Measurements from ENCODE around the gene MYRIP. TPM values are rescaled to one million over a fixed set of nuclear protein-coding genes. Genes with fewer than 3 reads are reported as not detected.

The MYRIP gene
- total and polyA plus RNA-seq, 4 donors = 0.15 to 11.0 (median 5.5) TPM

DNA sequence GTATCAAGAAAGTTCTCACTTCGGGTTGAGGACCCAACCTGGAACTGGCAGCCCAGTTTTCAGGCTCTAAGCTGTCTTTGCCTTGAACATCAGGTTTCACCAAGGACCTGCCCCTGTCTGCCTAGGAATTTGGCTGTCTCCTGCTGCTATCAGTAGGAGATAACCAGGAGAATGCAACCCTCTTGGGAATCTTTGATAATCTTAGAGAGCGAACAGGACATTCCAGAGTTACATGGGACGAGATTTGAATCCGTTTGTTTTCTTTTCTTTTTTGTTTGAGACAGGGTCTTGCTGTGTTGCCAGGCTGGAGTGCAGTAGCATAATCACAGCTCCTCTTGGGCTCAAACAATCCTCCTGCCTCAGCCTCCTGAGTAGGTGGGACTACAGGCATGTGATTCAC lies 482.1 kb downstream of the MYRIP start:
- H3K4me3 ChIP-seq (ENCODE audit: low read length in 2 of 2) = no peak overlapping the region
- ATAC-seq (ENCODE audit: low FRiP score) = no peak
- H3K9me3 ChIP-seq (ENCODE audit: control insufficient read depth, low read length) = no peaks in the 10 kb centered on the region
- H3K4me1 ChIP-seq (ENCODE audit: control insufficient read depth in 1 of 2, insufficient read depth in 2 of 2, low read length in 2 of 2) = no peaks in the 10 kb centered on the region
- 72 to 80% methylated on average over 4 of the region's 4 CpGs for WGBS, 2 donors
- H3K36me3 ChIP-seq (ENCODE audit: control insufficient read depth in 1 of 2, insufficient read depth in 2 of 2, low read length in 1 of 2) = no peaks in the 10 kb centered on the region
- H3K27me3 ChIP-seq (ENCODE audit: control insufficient read depth in 1 of 2, insufficient read depth in 2 of 2, low read length in 1 of 2) = no peaks in the 10 kb centered on the region
- no peak for DNase-seq
- H3K27ac ChIP-seq (ENCODE audit: low read depth in 1 of 2, low read length in 2 of 2) = no peak overlapping the region
- intact Hi-C loops (cut with DNase I) = loop anchor here in 1 of 2 donors (10.0 kb wide), 1 partner anchor 567 kb away; no protein-coding TSS in a partner anchor

- intact Hi-C loops (cut with DNase I) = loop anchor here in 1 of 2 donors (10.0 kb wide), 1 partner anchor 568 kb away; no protein-coding TSS in a partner anchor
- Histone ChIP-seq H3K4me3 (ENCODE audit: low read length in 2 of 2) (no peak overlapping the region), H3K9me3 (ENCODE audit: control insufficient read depth, low read length) (no peaks in the 10 kb centered on the region), H3K27ac (ENCODE audit: low read depth in 1 of 2, low read length in 2 of 2) (no peak overlapping the region), H3K4me1 (ENCODE audit: control insufficient read depth in 1 of 2, insufficient read depth in 2 of 2, low read length in 2 of 2) (no peaks in the 10 kb centered on the region), H3K27me3 (ENCODE audit: control insufficient read depth in 1 of 2, insufficient read depth in 2 of 2, low read length in 1 of 2) (no peaks in the 10 kb centered on the region), H3K36me3 (ENCODE audit: control insufficient read depth in 1 of 2, insufficient read depth in 2 of 2, low read length in 1 of 2) (no peaks in the 10 kb centered on the region)
- ATAC-seq (ENCODE audit: low FRiP score) (no peak), DNase-seq (no peak)
- 64 to 84% methylated on average over 4 of the region's 4 CpGs for WGBS, 2 donors
These were observed 483.4 kb downstream of the MYRIP start for GRCh38 chr3:40292637-40293349.

GRCh38 chr3:40294434-40294833 lies 485.0 kb downstream of the MYRIP start:
- no peaks in the 10 kb centered on the region for H3K4me1 ChIP-seq (ENCODE audit: control insufficient read depth in 1 of 2, insufficient read depth in 2 of 2, low read length in 2 of 2)
- 91 to 94% methylated on average over 1 of the region's 1 CpG for WGBS, 2 donors
- H3K27me3 ChIP-seq (ENCODE audit: control insufficient read depth in 1 of 2, insufficient read depth in 2 of 2, low read length in 1 of 2) = no peaks in the 10 kb centered on the region
- intact Hi-C loops (cut with DNase I) = loop anchor here in 1 of 2 donors (10.0 kb wide), 1 partner anchor 570 kb away; no protein-coding TSS in a partner anchor
- ATAC-seq (ENCODE audit: low FRiP score) (no peak), DNase-seq (no peak)
- H3K27ac ChIP-seq (ENCODE audit: low read depth in 1 of 2, low read length in 2 of 2) = no peak overlapping the region
- H3K9me3 ChIP-seq (ENCODE audit: control insufficient read depth, low read length) = no peaks in the 10 kb centered on the region
- no peaks in the 10 kb centered on the region for H3K36me3 ChIP-seq (ENCODE audit: control insufficient read depth in 1 of 2, insufficient read depth in 2 of 2, low read length in 1 of 2)
- no peak overlapping the region for H3K4me3 ChIP-seq (ENCODE audit: low read length in 2 of 2)

- intact Hi-C loops (cut with DNase I) = loop anchor here in 1 of 2 donors (10.0 kb wide), 1 partner anchor 573 kb away; no protein-coding TSS in a partner anchor
- ATAC-seq (ENCODE audit: low FRiP score) = no peak
- no peaks in the 10 kb centered on the region for H3K4me1 ChIP-seq (ENCODE audit: control insufficient read depth in 1 of 2, insufficient read depth in 2 of 2, low read length in 2 of 2)
- WGBS, 2 donors = 95 to 96% methylated on average over 2 of the region's 2 CpGs
- no peak overlapping the region for H3K4me3 ChIP-seq (ENCODE audit: low read length in 2 of 2)
- H3K27ac ChIP-seq (ENCODE audit: low read depth in 1 of 2, low read length in 2 of 2) = no peak overlapping the region
- DNase-seq = no peak
- no peaks in the 10 kb centered on the region for H3K36me3 ChIP-seq (ENCODE audit: control insufficient read depth in 1 of 2, insufficient read depth in 2 of 2, low read length in 1 of 2)
- H3K27me3 ChIP-seq (ENCODE audit: control insufficient read depth in 1 of 2, insufficient read depth in 2 of 2, low read length in 1 of 2) = no peaks in the 10 kb centered on the region
- H3K9me3 ChIP-seq (ENCODE audit: control insufficient read depth, low read length) = no peaks in the 10 kb centered on the region
These were observed 488.7 kb downstream of the MYRIP start for GRCh38 chr3:40298075-40298474.

- Histone ChIP-seq H3K4me3 (ENCODE audit: low read length in 2 of 2) (no peak overlapping the region), H3K27me3 (ENCODE audit: control insufficient read depth in 1 of 2, insufficient read depth in 2 of 2, low read length in 1 of 2) (no peaks in the 10 kb centered on the region), H3K36me3 (ENCODE audit: control insufficient read depth in 1 of 2, insufficient read depth in 2 of 2, low read length in 1 of 2) (no peaks in the 10 kb centered on the region), H3K4me1 (ENCODE audit: control insufficient read depth in 1 of 2, insufficient read depth in 2 of 2, low read length in 2 of 2) (no peaks in the 10 kb centered on the region), H3K9me3 (ENCODE audit: control insufficient read depth, low read length) (no peaks in the 10 kb centered on the region), H3K27ac (ENCODE audit: low read depth in 1 of 2, low read length in 2 of 2) (no peak overlapping the region)
- intact Hi-C loops (cut with DNase I) = loop anchor here in 1 of 2 donors (10.0 kb wide), 1 partner anchor 574 kb away; no protein-coding TSS in a partner anchor
- no peak for DNase-seq
- 80 to 89% methylated on average over 5 of the region's 5 CpGs for WGBS, 2 donors
- no peak for ATAC-seq (ENCODE audit: low FRiP score)
These were observed 489.8 kb downstream of the MYRIP start for GRCh38 chr3:40299130-40299720.

GRCh38 chr3:40299721-40300335 lies 490.4 kb downstream of the MYRIP start:
- H3K9me3 ChIP-seq (ENCODE audit: control insufficient read depth, low read length) = no peaks in the 10 kb centered on the region
- ATAC-seq (ENCODE audit: low FRiP score) = peak; percentile 88
- H3K4me3 ChIP-seq (ENCODE audit: low read length in 2 of 2) = no peak overlapping the region
- intact Hi-C loops (cut with DNase I) = loop anchor here (10.0 kb wide), 2 partner anchors 225 to 575 kb away; partner anchors contain the start of gene ZNF621 (in 1 of the 2)
- DNase-seq = no peak
- no peaks in the 10 kb centered on the region for H3K4me1 ChIP-seq (ENCODE audit: control insufficient read depth in 1 of 2, insufficient read depth in 2 of 2, low read length in 2 of 2)
- no peak overlapping the region for H3K27ac ChIP-seq (ENCODE audit: low read depth in 1 of 2, low read length in 2 of 2)
- H3K27me3 ChIP-seq (ENCODE audit: control insufficient read depth in 1 of 2, insufficient read depth in 2 of 2, low read length in 1 of 2) = no peaks in the 10 kb centered on the region
- no peaks in the 10 kb centered on the region for H3K36me3 ChIP-seq (ENCODE audit: control insufficient read depth in 1 of 2, insufficient read depth in 2 of 2, low read length in 1 of 2)
- 87 to 90% methylated on average over 3 of the region's 3 CpGs for WGBS, 2 donors

- Histone ChIP-seq H3K27ac (ENCODE audit: low read depth in 1 of 2, low read length in 2 of 2) (no peak overlapping the region), H3K36me3 (ENCODE audit: control insufficient read depth in 1 of 2, insufficient read depth in 2 of 2, low read length in 1 of 2) (no peaks in the 10 kb centered on the region), H3K9me3 (ENCODE audit: control insufficient read depth, low read length) (no peaks in the 10 kb centered on the region), H3K4me3 (ENCODE audit: low read length in 2 of 2) (no peak overlapping the region), H3K27me3 (ENCODE audit: control insufficient read depth in 1 of 2, insufficient read depth in 2 of 2, low read length in 1 of 2) (no peaks in the 10 kb centered on the region), H3K4me1 (ENCODE audit: control insufficient read depth in 1 of 2, insufficient read depth in 2 of 2, low read length in 2 of 2) (no peaks in the 10 kb centered on the region)
- WGBS, 2 donors = 3 to 14% methylated on average over 1 of the region's 1 CpG
- DNase-seq (no peak), ATAC-seq (ENCODE audit: low FRiP score) (no peak)
- intact Hi-C loops (cut with DNase I) = loop anchor here in 1 of 2 donors (10.0 kb wide), 1 partner anchor 222 kb away; the partner anchor contains the start of gene ZNF621
These were observed 493.4 kb downstream of the MYRIP start for GRCh38 chr3:40302784-40303183.

GRCh38 chr3:40304352-40304751 lies 494.9 kb downstream of the MYRIP start:
- Histone ChIP-seq H3K4me3 (ENCODE audit: low read length in 2 of 2) (no peak overlapping the region), H3K4me1 (ENCODE audit: control insufficient read depth in 1 of 2, insufficient read depth in 2 of 2, low read length in 2 of 2) (no peaks in the 10 kb centered on the region), H3K27me3 (ENCODE audit: control insufficient read depth in 1 of 2, insufficient read depth in 2 of 2, low read length in 1 of 2) (no peaks in the 10 kb centered on the region), H3K27ac (ENCODE audit: low read depth in 1 of 2, low read length in 2 of 2) (no peak overlapping the region), H3K9me3 (ENCODE audit: control insufficient read depth, low read length) (no peaks in the 10 kb centered on the region), H3K36me3 (ENCODE audit: control insufficient read depth in 1 of 2, insufficient read depth in 2 of 2, low read length in 1 of 2) (no peaks in the 10 kb centered on the region)
- DNase-seq = no peak
- 91 to 94% methylated on average over 2 of the region's 2 CpGs for WGBS, 2 donors
- intact Hi-C loops (cut with DNase I) = loop anchor here in 1 of 2 donors (10.0 kb wide), 1 partner anchor 220 kb away; the partner anchor contains the start of gene ZNF621
- ATAC-seq (ENCODE audit: low FRiP score) = no peak
